GM19240 (cell line): Measurements from ENCODE around the gene AK1.

Source experiments
- DNase-seq: peaks from one replicate; pipeline ENCODE4 v3.0.0; 2011; ENCODE audit warnings: low spot score; ENCODE audit not compliant: insufficient read length

AK1 gene

GRCh38 chr9:127868278-127868902, 9.1 kb downstream of the AK1 start:
- no peak for DNase-seq

- DNase-seq: no peak
Observed at GRCh38 chr9:127867356-127868277, 9.9 kb downstream of the AK1 start.

GRCh38 chr9:127866535-127866934, 10.9 kb downstream of the AK1 start:
- no peak for DNase-seq

GRCh38 chr9:127865645-127866464, 11.6 kb downstream of the AK1 start:
- no peak for DNase-seq

- no peak for DNase-seq
Observed at GRCh38 chr9:127863191-127863621, 14.3 kb downstream of the AK1 start.

- no peak for DNase-seq
Observed at GRCh38 chr9:127862075-127863011, 15.1 kb downstream of the AK1 start.

GRCh38 chr9:127860779-127861178, 16.7 kb downstream of the AK1 start:
- DNase-seq: no peak

GRCh38 chr9:127860260-127860659, 17.2 kb downstream of the AK1 start:
- DNase-seq: no peak

GRCh38 chr9:127858041-127858512, 19.4 kb downstream of the AK1 start:
- no peak for DNase-seq

- DNase-seq: no peak
Observed at GRCh38 chr9:127857278-127857677, 20.2 kb downstream of the AK1 start.

- DNase-seq: no peak
Observed at GRCh38 chr9:127856729-127857116, 20.8 kb downstream of the AK1 start.

GRCh38 chr9:127856094-127856728, 21.3 kb downstream of the AK1 start:
- DNase-seq: no peak

GRCh38 chr9:127855522-127855921, 22.0 kb downstream of the AK1 start:
- no peak for DNase-seq

- no peak for DNase-seq
Observed at GRCh38 chr9:127854960-127855359, 22.5 kb downstream of the AK1 start.

GRCh38 chr9:127854184-127854806, 23.2 kb downstream of the AK1 start, which contains the start of gene ENG:
ENG (minus strand) TSS chr9:127854658; CDS start chr9:127854355, 303 bp downstream.
- DNase-seq: no peak

- no peak for DNase-seq
Observed at GRCh38 chr9:127853312-127854183, 23.9 kb downstream of the AK1 start.

GRCh38 chr9:127852829-127853228, 24.6 kb downstream of the AK1 start:
- DNase-seq: no peak

- DNase-seq: no peak
Observed at GRCh38 chr9:127850286-127850830, 27.1 kb downstream of the AK1 start.
